Measurements from ENCODE around the gene PPFIA4.

GRCh38 chr1:203033917-203034316, 7.6 kb downstream of the PPFIA4 start:
- TF ChIP-seq, protein P1, sequence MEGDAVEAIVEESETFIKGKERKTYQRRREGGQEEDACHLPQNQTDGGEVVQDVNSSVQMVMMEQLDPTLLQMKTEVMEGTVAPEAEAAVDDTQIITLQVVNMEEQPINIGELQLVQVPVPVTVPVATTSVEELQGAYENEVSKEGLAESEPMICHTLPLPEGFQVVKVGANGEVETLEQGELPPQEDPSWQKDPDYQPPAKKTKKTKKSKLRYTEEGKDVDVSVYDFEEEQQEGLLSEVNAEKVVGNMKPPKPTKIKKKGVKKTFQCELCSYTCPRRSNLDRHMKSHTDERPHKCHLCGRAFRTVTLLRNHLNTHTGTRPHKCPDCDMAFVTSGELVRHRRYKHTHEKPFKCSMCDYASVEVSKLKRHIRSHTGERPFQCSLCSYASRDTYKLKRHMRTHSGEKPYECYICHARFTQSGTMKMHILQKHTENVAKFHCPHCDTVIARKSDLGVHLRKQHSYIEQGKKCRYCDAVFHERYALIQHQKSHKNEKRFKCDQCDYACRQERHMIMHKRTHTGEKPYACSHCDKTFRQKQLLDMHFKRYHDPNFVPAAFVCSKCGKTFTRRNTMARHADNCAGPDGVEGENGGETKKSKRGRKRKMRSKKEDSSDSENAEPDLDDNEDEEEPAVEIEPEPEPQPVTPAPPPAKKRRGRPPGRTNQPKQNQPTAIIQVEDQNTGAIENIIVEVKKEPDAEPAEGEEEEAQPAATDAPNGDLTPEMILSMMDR (IDR thresholded peaks at IDR 0.05) = no peak
- no peak for TF ChIP-seq POLR2A (IDR thresholded peaks at IDR 0.05)
